T-cell (primary cell): Measurements from ENCODE around the gene RETN. TPM values are rescaled to one million over a fixed set of nuclear protein-coding genes. Genes with fewer than 3 reads are reported as not detected.
A peak's percentile ranks its signal among the peaks of the same experiment; 100 is the strongest.

Experiments used
- ATAC-seq, 4 experiments: fragments of 200-7000 bp in 3 of 4; fragments of 150-1000 bp in 1 of 4; cut with Tn5 transposase; replicated peaks in 1 of 4; 1 replicate in 3 of 4; 2 replicates in 1 of 4; pipeline ENCODE4 v1.10.0; 2021; ENCODE audit warnings: moderate library complexity in 3 of 4, mild to moderate bottlenecking in 2 of 4, moderate number of reproducible peaks in 1 of 4
- CTCF ChIA-PET, 2 donors: fragments of 300-600 bp; sonication (Branson Sonifier 250); formaldehyde crosslinking; loops; one replicate each; lab custom pipeline; 2022; ENCODE audit warnings: antibody characterized with exemption in 2 of 2; lab: Charles Lee
- POLR2A ChIA-PET, 2 donors: fragments of 300-600 bp; sonication (Branson Sonifier 250); formaldehyde crosslinking; loops; one replicate each; lab custom pipeline; 2022; ENCODE audit warnings: antibody characterized with exemption in 2 of 2; lab: Charles Lee
- DNase-seq, 35 experiments: peaks; one replicate each; pipeline versions ENCODE4 v3.0.0 to v3.0.0-alpha.2; 2013 to 2023
- H3K27ac ChIP-seq: one replicate; pipeline ENCODE4 v1.5.1; 2013; ENCODE audit warnings: low read length
- H3K27me3 ChIP-seq, 2 experiments: replicated peaks in 1 of 2; 1 replicate in 1 of 2; 2 replicates in 1 of 2; pipeline versions ENCODE4 v1.6.1 to v1.7.0; 2013; ENCODE audit warnings: low read length in 1 of 2, mixed read lengths in 1 of 2; ENCODE audit not compliant: control insufficient read depth in 2 of 2, insufficient read depth in 2 of 2; ENCODE audit errors: extremely low read depth in 1 of 2
- H3K36me3 ChIP-seq, 2 donors: 1 replicate in 1 of 2; 2 replicates in 1 of 2; pipeline versions ENCODE4 v1.6.1 to v1.7.0; 2013; ENCODE audit warnings: low read length in 1 of 2; ENCODE audit not compliant: control insufficient read depth in 2 of 2, insufficient read depth in 1 of 2; ENCODE audit errors: extremely low read depth in 1 of 2
- H3K4me1 ChIP-seq, 2 experiments: 1 replicate in 1 of 2; 2 replicates in 1 of 2; pipeline versions ENCODE4 v1.6.1 to v1.7.0; 2013; ENCODE audit warnings: low read length in 2 of 2, mixed read lengths in 1 of 2; ENCODE audit not compliant: insufficient read depth in 2 of 2, control insufficient read depth in 1 of 2; ENCODE audit errors: extremely low read depth in 1 of 2
- H3K4me3 ChIP-seq, 2 donors: 1 replicate in 1 of 2; 2 replicates in 1 of 2; pipeline versions ENCODE4 v1.5.1 to v1.7.0; 2013; ENCODE audit warnings: mild to moderate bottlenecking in 2 of 2, low read length in 1 of 2, moderate library complexity in 1 of 2; ENCODE audit not compliant: control insufficient read depth in 1 of 2; ENCODE audit errors: extremely low read depth in 1 of 2
- H3K9me3 ChIP-seq: 2 replicates; pipeline ENCODE4 v1.7.0; 2013
- H3K27ac Mint-ChIP-seq, 2 donors: one replicate each; pipeline ENCODE4 v1.8.0; 2020 to 2021; ENCODE audit warnings: mild to moderate bottlenecking in 2 of 2, mixed read lengths in 2 of 2
- H3K27me3 Mint-ChIP-seq, 2 donors: one replicate each; pipeline ENCODE4 v1.8.0; 2021 to 2022; ENCODE audit warnings: mixed read lengths in 2 of 2
- H3K36me3 Mint-ChIP-seq: one replicate; pipeline ENCODE4 v1.8.0; 2021; ENCODE audit warnings: mixed read lengths
- H3K4me1 Mint-ChIP-seq, 3 donors: one replicate each; pipeline ENCODE4 v1.8.0; 2020 to 2022; ENCODE audit warnings: mixed read lengths in 3 of 3, mild to moderate bottlenecking in 1 of 3
- H3K4me3 Mint-ChIP-seq, 3 donors: one replicate each; pipeline ENCODE4 v1.8.0; 2020 to 2022; ENCODE audit warnings: mild to moderate bottlenecking in 3 of 3, mixed read lengths in 3 of 3, moderate library complexity in 3 of 3
- H3K9me3 Mint-ChIP-seq, 3 donors: one replicate each; pipeline ENCODE4 v1.8.0; 2020 to 2022; ENCODE audit warnings: mixed read lengths in 3 of 3
- WGBS: methylation state at CpG from one replicate; pipeline ENCODE4 v1.1.5; 2013; ENCODE audit warnings: missing lambda C conversion rate; ENCODE audit not compliant: insufficient coverage; 5-methylcytosine and 5-hydroxymethylcytosine counted together
- total RNA-seq, 35 experiments: library from RNA in 6 of 35; stranded (reverse) in 6 of 35; fragments of 120-200 nt in 1 of 35; gene quantifications; one replicate each; pipeline versions ENCODE4 v1.2.1 to v1.2.4 and lab custom pipeline; 2013 to 2026

RETN gene
- total RNA-seq, 5 donors from 2014 or later (not counting 1 experiment from before 2014, with no cell fraction given), result 1.6 TPM; not detected in 4

- Mint-ChIP-seq H3K27me3 (peaks cover 10 to 22% of the 10 kb centered on the region in 2 donors), H3K36me3 (peaks cover 12% of the 10 kb centered on the region), H3K9me3 (no peaks in the 10 kb centered on the region), H3K4me1 (peaks cover 30 to 48% (median 35%) of the 10 kb centered on the region in 3 donors), H3K27ac (peak overlapping the region; percentile 86 to 89), H3K4me3 (peak overlapping the region; percentile 85 to 92 (median 87))
- DNase-seq (peak; percentile 64 to 91 (median 80)), ATAC-seq (peak; percentile 52 to 61 (median 58))
- 15% methylated on average over 29 of the region's 43 CpGs for WGBS
- H3K4me3 ChIP-seq, result peak overlapping the region; percentile 86 to 100
- peak overlapping the region; percentile 78 for H3K27ac ChIP-seq
- POLR2A ChIA-PET, result interaction anchor here in 1 of 2 donors (0.5 to 0.7 kb wide), 2 partner anchors 23 to 469 kb away, joined by 4 to 5 read pairs; no protein-coding TSS in a partner anchor
- H3K27me3 ChIP-seq, result peaks cover 0 to 27% of the 10 kb centered on the region in 2 experiments
- H3K36me3 ChIP-seq, result peaks cover 8 to 16% of the 10 kb centered on the region in 2 donors
- CTCF ChIA-PET, result interaction anchor here in 1 of 2 donors (0.6 to 1.7 kb wide), 17 partner anchors 13 to 222 kb away, joined by 3 to 24 read pairs (median 3); partner anchors contain the start of genes MAP2K7, PET100, RETN and XAB2
- H3K4me1 ChIP-seq, result peaks cover 18 to 43% of the 10 kb centered on the region in 2 experiments
- H3K9me3 ChIP-seq, result no peaks in the 10 kb centered on the region
These were observed 12.7 kb downstream of the RETN start for GRCh38 chr19:7681340-7682174.

GRCh38 chr19:7682175-7682855 is 13.5 kb downstream of the RETN start:
- peaks cover 14 to 37% of the 10 kb centered on the region in 2 experiments for H3K4me1 ChIP-seq
- peak overlapping the region; percentile 86 to 100 for H3K4me3 ChIP-seq
- Mint-ChIP-seq H3K9me3 (no peaks in the 10 kb centered on the region), H3K27me3 (peaks cover 4 to 15% of the 10 kb centered on the region in 2 donors), H3K36me3 (peaks cover 12% of the 10 kb centered on the region), H3K4me1 (peaks cover 24 to 40% (median 27%) of the 10 kb centered on the region in 3 donors), H3K27ac (peak overlapping the region in 1 of 2 donors; percentile 86), H3K4me3 (peak overlapping the region; percentile 85 to 92 (median 87))
- DNase-seq (no peak), ATAC-seq (no peak)
- peaks cover 8 to 16% of the 10 kb centered on the region in 2 donors for H3K36me3 ChIP-seq
- no peaks in the 10 kb centered on the region for H3K9me3 ChIP-seq
- POLR2A ChIA-PET, result no interaction called here
- peak overlapping the region; percentile 78 for H3K27ac ChIP-seq
- CTCF ChIA-PET, result no interaction called here
- 96% methylated on average over 74 of the region's 74 CpGs for WGBS
- peaks cover 0 to 19% of the 10 kb centered on the region in 2 experiments for H3K27me3 ChIP-seq

GRCh38 chr19:7685546-7686445 is 16.9 kb downstream of the RETN start:
- Histone ChIP-seq H3K36me3 (peaks cover 8 to 16% of the 10 kb centered on the region in 2 donors), H3K4me3 (no peak overlapping the region), H3K9me3 (no peaks in the 10 kb centered on the region), H3K4me1 (peaks cover 2 to 37% of the 10 kb centered on the region in 2 experiments), H3K27ac (no peak overlapping the region), H3K27me3 (peaks cover 0 to 20% of the 10 kb centered on the region in 2 experiments)
- H3K4me3 Mint-ChIP-seq, result no peak overlapping the region
- no peaks in the 10 kb centered on the region for H3K27me3 Mint-ChIP-seq
- H3K36me3 Mint-ChIP-seq, result peaks cover 12% of the 10 kb centered on the region
- H3K4me1 Mint-ChIP-seq, result peaks cover 9 to 17% (median 12%) of the 10 kb centered on the region in 3 donors
- POLR2A ChIA-PET, result no interaction called here
- no peak for DNase-seq
- no peak for ATAC-seq
- WGBS, result 82% methylated on average over 15 of the region's 19 CpGs
- H3K9me3 Mint-ChIP-seq, result no peaks in the 10 kb centered on the region
- CTCF ChIA-PET, result interaction anchor here in 1 of 2 donors (0.5 to 1.0 kb wide), 2 partner anchors 118 to 164 kb away, joined by 3 to 8 read pairs; no protein-coding TSS in a partner anchor
- peak overlapping the region; percentile 39 to 76 for H3K27ac Mint-ChIP-seq

- peaks cover 0 to 33% of the 10 kb centered on the region in 2 experiments for H3K4me1 ChIP-seq
- Mint-ChIP-seq H3K27ac (no peak overlapping the region), H3K27me3 (no peaks in the 10 kb centered on the region), H3K36me3 (peaks cover 12% of the 10 kb centered on the region), H3K4me1 (peaks cover 5 to 12% (median 6%) of the 10 kb centered on the region in 3 donors), H3K4me3 (no peak overlapping the region), H3K9me3 (no peaks in the 10 kb centered on the region)
- ATAC-seq (no peak), DNase-seq (no peak)
- 91% methylated on average over 9 of the region's 12 CpGs for whole genome bisulfite sequencing
- ChIA-PET CTCF (no interaction called here), POLR2A (no interaction called here)
- H3K27ac ChIP-seq, result no peak overlapping the region
- H3K4me3 ChIP-seq, result no peak overlapping the region
- peaks cover 0 to 20% of the 10 kb centered on the region in 2 experiments for H3K27me3 ChIP-seq
- peaks cover 8 to 16% of the 10 kb centered on the region in 2 donors for H3K36me3 ChIP-seq
- no peaks in the 10 kb centered on the region for H3K9me3 ChIP-seq
These were observed 18.3 kb downstream of the RETN start for GRCh38 chr19:7687177-7687576.

- peaks cover 0 to 3% of the 10 kb centered on the region in 2 donors for H3K36me3 ChIP-seq
- CTCF ChIA-PET, result no interaction called here
These were observed 20.3 kb downstream of the RETN start for GRCh38 chr19:7689165-7689564.

More at GRCh38 chr19:7689165-7689564, 20.3 kb downstream of the RETN start:
- ATAC-seq (no peak), DNase-seq (no peak)
- H3K36me3 Mint-ChIP-seq, result peaks cover 7% of the 10 kb centered on the region
- H3K27ac Mint-ChIP-seq, result no peak overlapping the region
- WGBS, result 58% methylated on average over 20 of the region's 23 CpGs
- POLR2A ChIA-PET, result no interaction called here
- H3K4me3 ChIP-seq, result no peak overlapping the region
- H3K27me3 ChIP-seq, result peaks cover 0 to 20% of the 10 kb centered on the region in 2 experiments
- H3K9me3 ChIP-seq, result no peaks in the 10 kb centered on the region
- H3K27ac ChIP-seq, result no peak overlapping the region
- H3K9me3 Mint-ChIP-seq, result no peaks in the 10 kb centered on the region
- H3K4me1 ChIP-seq, result peaks cover 0 to 42% of the 10 kb centered on the region in 2 experiments
- no peak overlapping the region for H3K4me3 Mint-ChIP-seq
- H3K4me1 Mint-ChIP-seq, result peaks cover 2 to 7% (median 6%) of the 10 kb centered on the region in 3 donors
- H3K27me3 Mint-ChIP-seq, result no peaks in the 10 kb centered on the region
